Measurements from ENCODE around the gene PAQR8.

- no peak for TF ChIP-seq CTCF (IDR thresholded peaks at IDR 0.05)
- no peak for TF ChIP-seq POLR2A (IDR thresholded peaks at IDR 0.05)
These were observed 29.6 kb downstream of the PAQR8 start for GRCh38 chr6:52391599-52391998.

Measured in heart left ventricle (tissue), 13 donors.